GM20431 (cell line): Measurements from ENCODE around the gene PIP4K2A.
"Not testable (repeated sequence)": the region's sequence is repeated elsewhere in the genome, so short reads cannot be mapped to it uniquely, and the experiment has no call there.

Experiments
- in situ Hi-C: fragments of 300-500 bp; cut with MseI, MboI; formaldehyde crosslinking; loops from one replicate; pipeline ENCODE4 v1.15.0; 2020; ENCODE audit warnings: low sequenced_read_pairs; ENCODE audit not compliant: unreplicated experiment

Gene PIP4K2A

GRCh38 chr10:22501863-22502262, 212.5 kb downstream of the PIP4K2A start:
- in situ Hi-C loops = no loop called here

- in situ Hi-C loops = no loop called here
These were observed 213.0 kb downstream of the PIP4K2A start for GRCh38 chr10:22501413-22501812.

DNA sequence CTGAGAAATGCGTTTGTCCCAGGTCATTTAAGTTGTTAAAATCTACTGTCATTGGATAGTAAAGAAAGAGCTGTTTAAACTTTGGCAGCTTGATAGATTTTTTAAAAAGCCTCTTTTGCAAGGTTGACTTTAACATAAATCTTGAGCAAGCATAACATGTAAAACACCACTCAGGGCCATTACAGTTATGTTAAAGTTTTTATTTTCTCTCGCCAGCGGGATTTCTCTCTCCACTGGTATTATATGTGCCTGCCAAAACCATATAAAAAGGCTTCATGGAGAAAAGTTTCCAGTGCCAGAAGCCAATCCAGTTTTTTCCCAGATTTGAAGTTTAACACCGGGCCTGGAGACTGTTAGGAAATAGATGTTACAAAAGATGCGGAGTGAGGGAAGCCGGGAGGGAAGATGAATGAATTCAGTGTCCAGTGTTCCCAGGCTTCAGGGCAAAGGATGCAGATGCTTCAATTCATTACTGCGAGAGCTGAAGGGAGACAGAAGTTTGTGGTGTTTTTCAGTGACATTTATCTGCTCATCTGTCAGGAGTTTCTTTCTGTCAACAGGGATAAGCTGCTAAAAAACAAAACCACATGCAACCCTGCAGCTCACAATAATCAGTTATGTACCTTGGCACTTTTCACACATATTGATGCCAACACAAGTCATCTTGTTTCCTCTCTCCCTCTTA, 213.6 kb downstream of the PIP4K2A start:
- in situ Hi-C loops = no loop called here

GRCh38 chr10:22499973-22500372, 214.4 kb downstream of the PIP4K2A start:
- in situ Hi-C loops = not testable (repeated sequence)

- in situ Hi-C loops = no loop called here
These were observed 219.0 kb downstream of the PIP4K2A start for GRCh38 chr10:22495396-22495795.

DNA sequence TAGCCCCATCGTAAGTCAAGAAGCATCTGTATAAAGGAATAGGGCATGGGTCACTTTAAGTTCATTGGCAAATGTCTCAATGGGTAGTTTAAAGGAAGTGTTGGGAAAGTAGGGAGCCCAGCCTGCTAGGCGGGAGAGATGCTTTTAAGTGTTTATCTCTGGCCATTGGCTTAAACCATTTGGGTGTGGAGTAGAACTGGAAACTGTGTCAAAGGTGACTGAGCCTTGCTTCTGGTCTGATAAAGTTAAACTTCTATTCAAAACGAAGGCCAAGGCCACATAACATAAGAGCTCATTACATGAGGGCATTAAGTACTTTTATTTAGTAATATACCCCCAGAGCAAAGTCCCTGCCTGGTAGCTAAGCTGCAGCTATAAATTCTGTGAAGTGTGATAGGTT, 220.4 kb downstream of the PIP4K2A start:
- in situ Hi-C loops = no loop called here

DNA sequence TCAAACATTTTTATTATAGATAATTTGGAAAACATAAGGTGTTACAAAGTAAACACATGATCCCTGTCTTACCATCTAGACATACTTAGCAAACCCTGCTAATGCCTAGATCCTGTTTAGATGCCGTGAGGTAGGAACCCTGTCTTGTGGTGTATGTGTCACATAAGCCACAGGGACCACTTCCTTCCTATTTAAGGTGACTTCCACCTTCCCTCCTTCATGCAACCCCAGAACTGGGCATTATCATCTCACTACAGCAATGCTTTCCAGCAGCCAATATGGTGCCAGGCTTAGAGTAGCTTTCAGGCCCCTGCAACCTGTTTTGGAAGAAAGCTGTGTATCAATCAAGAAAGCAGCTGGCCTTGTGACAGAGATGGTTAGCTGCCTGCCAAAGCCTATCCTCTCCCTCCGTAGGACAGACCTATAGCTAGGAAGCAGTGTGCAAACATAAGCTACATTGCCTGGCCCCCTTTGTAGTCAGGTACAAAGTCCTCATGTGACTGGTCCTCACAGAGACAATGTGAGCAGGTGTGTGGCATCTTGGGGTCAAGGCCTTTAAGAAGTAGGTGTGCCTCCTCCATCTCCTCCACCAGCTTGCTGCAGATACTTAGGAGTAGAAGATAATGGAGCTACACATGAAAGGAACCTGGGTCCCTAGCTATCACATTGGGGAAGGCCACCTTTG, 222.3 kb downstream of the PIP4K2A start:
- in situ Hi-C loops = no loop called here

DNA sequence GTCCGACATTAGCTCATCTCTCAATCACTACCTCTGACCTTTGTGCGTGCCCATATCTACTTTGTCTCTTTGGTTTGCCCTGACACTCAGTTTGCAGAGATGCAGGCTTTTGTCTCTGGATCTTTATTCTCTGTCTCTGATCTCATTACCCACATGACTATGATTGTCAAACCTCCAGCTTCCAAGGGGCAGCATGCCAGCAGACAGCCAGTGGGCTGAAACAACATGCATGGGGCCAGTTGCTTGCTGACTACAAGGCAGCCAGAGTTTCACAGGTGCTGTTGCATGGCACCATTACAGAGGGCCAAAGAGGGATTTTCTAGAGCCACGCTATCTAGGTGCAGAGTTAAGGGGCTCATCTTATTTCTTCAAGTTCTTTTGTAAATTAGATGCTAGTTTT, 222.9 kb downstream of the PIP4K2A start:
- in situ Hi-C loops = no loop called here

GRCh38 chr10:22489975-22490374, 224.4 kb downstream of the PIP4K2A start:
- in situ Hi-C loops = no loop called here

DNA sequence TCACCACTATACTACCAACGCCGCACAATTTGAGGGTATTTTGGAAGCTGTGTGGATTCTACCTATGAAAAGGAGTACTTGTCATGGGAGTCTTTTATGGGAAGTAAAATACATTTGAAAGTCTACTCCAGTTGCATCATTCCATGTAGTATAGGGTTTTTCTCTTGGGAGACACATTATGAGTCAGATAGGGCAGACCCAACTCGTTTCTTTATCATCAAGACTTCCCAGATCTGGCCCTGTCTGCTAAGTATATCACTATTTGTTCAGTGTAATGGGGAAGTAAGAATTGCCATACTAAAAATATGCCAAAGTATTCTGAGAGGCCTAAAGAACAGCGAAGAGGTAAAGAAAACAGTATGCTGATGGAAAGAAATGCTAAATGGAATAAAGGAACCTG, 224.9 kb downstream of the PIP4K2A start:
- in situ Hi-C loops = no loop called here

GRCh38 chr10:22486431-22486830, 227.9 kb downstream of the PIP4K2A start:
- in situ Hi-C loops = no loop called here
